CD4-positive, alpha-beta T cell treated with Interleukin-4 for 1 hour (primary cell): ENCODE results near the gene IER5L.
"Not testable (repeated sequence)": the region's sequence is repeated elsewhere in the genome, so short reads cannot be mapped to it uniquely, and the experiment has no call there.

Source experiments
- DNase-seq, 2 donors: peaks; one replicate each; pipeline ENCODE4 v3.0.0-alpha.2; 2020 to 2022

Gene IER5L

GRCh38 chr9:129138144-129138462 lies 40.0 kb downstream of the IER5L start:
- no peak for DNase-seq

- no peak for DNase-seq
These were observed 40.5 kb downstream of the IER5L start for GRCh38 chr9:129137292-129138143.

GRCh38 chr9:129136446-129137035 lies 41.5 kb downstream of the IER5L start:
- DNase-seq, result no peak

- DNase-seq, result no peak
These were observed 42.6 kb downstream of the IER5L start for GRCh38 chr9:129135476-129135875.

GRCh38 chr9:129133082-129133481 lies 45.0 kb downstream of the IER5L start:
- DNase-seq, result no peak

GRCh38 chr9:129131300-129132145 lies 46.5 kb downstream of the IER5L start:
- DNase-seq, result peak; percentile 85 to 87

GRCh38 chr9:129130791-129131190 lies 47.3 kb downstream of the IER5L start:
- no peak for DNase-seq

GRCh38 chr9:129130271-129130670 lies 47.8 kb downstream of the IER5L start:
- not testable (repeated sequence) for DNase-seq

GRCh38 chr9:129128689-129129088 lies 49.4 kb downstream of the IER5L start:
- no peak for DNase-seq

- DNase-seq, result no peak
These were observed 51.1 kb downstream of the IER5L start for GRCh38 chr9:129126749-129127618.
